ENCODE results near the gene MARK1. TPM values are rescaled to one million over a fixed set of nuclear protein-coding genes. Genes with fewer than 3 reads are reported as not detected.

MARK1 gene
- total and polyA plus RNA-seq, 10 of the 15 experiments (the other 5 are each of a cell fraction or from before 2014, with no cell fraction given) = 0.02 to 0.67 (median 0.12) TPM; not detected in 6

GRCh38 chr1:220642285-220642684 lies 114.3 kb downstream of the MARK1 start (continued):
- no peak for TF ChIP-seq NR2C1 (IDR thresholded peaks at IDR 0.05)
- TF ChIP-seq NFYB (IDR thresholded peaks at IDR 0.05; ENCODE audit: insufficient read depth, low read depth, low read length) = no peak
- TF ChIP-seq SUZ12 (IDR thresholded peaks at IDR 0.05; ENCODE audit: unreplicated experiment) = no peak
- TF ChIP-seq MEF2A (IDR thresholded peaks at IDR 0.05; ENCODE audit: insufficient read depth, low read depth, low read length) = no peak
- no peak for TF ChIP-seq BRCA1 (IDR thresholded peaks at IDR 0.05; ENCODE audit: low read depth, low read length)
- no peak for TF ChIP-seq RCOR1 (conservative IDR thresholded peaks at IDR 0.05; ENCODE audit: low read depth, low read length)
- TF ChIP-seq ZBTB40 (IDR thresholded peaks at IDR 0.05; ENCODE audit: borderline replicate concordance) = no peak

GRCh38 chr1:220652995-220653394 lies 125.1 kb downstream of the MARK1 start:
- Histone ChIP-seq H3K4me3 (no peak overlapping the region), H3K79me2 (ENCODE audit: control insufficient read depth, insufficient read depth, low read length) (no peaks in the 10 kb centered on the region), H3K4me2 (ENCODE audit: control insufficient read depth, insufficient read depth) (no peak overlapping the region), H4K20me1 (ENCODE audit: control insufficient read depth, insufficient read depth) (no peaks in the 10 kb centered on the region), H3K36me3 (ENCODE audit: control insufficient read depth in 2 of 2, insufficient read depth in 2 of 2, low read length in 1 of 2) (no peaks in the 10 kb centered on the region), H3K9me3 (replicated peaks; ENCODE audit: control insufficient read depth, insufficient read depth, low read length) (no peaks in the 10 kb centered on the region), H3K4me1 (ENCODE audit: control insufficient read depth, insufficient read depth, low read length) (peaks cover 11% of the 10 kb centered on the region), H2AFZ (ENCODE audit: control insufficient read depth, low read depth, low read length) (no peak overlapping the region), H3K27me3 (replicated peaks in 1 of 2; ENCODE audit: control insufficient read depth in 2 of 2, insufficient read depth in 2 of 2, low read length in 1 of 2) (no peaks in the 10 kb centered on the region), H3K9ac (ENCODE audit: control insufficient read depth, insufficient read depth, low read length) (no peak overlapping the region), H3K27ac (ENCODE audit: control insufficient read depth, insufficient read depth) (no peak overlapping the region)
- ATAC-seq = no peak
- POLR2A ChIA-PET = no interaction called here
- BruUV-seq (replicated peaks) = no TSS peak
- RAD21 ChIA-PET (ENCODE audit: unreplicated experiment) = no interaction called here
- in situ Hi-C loops (cut with MboI) (no loop called here), intact Hi-C loops (cut with micrococcal nuclease; ENCODE audit: unreplicated experiment) (no loop called here)
- SMC1A ChIA-PET (ENCODE audit: uncharacterized antibody, unreplicated experiment) = interaction anchor here (0.5 kb wide), 1 partner anchor 347 kb away, joined by 3 read pairs; no protein-coding TSS in a partner anchor
- WGBS (ENCODE audit: insufficient coverage, insufficient replicate concordance, low lambda C conversion rate, missing lambda C conversion rate) = 87% methylated on average over 13 of the region's 13 CpGs
- CTCF ChIA-PET = no interaction called here
- TF ChIP-seq RUNX3 (IDR thresholded peaks at IDR 0.05; ENCODE audit: low read length) = no peak
- TF ChIP-seq MXI1 (IDR thresholded peaks at IDR 0.05; ENCODE audit: low read depth, low read length) = no peak
- no peak for TF ChIP-seq TAF1 (IDR thresholded peaks at IDR 0.05; ENCODE audit: borderline replicate concordance, low read depth, low read length)
- TF ChIP-seq SREBF1 (IDR thresholded peaks at IDR 0.05; ENCODE audit: low read length) = no peak
- TF ChIP-seq MYB (IDR thresholded peaks at IDR 0.05; ENCODE audit: borderline replicate concordance, low read depth, low read length) = no peak
- TF ChIP-seq, protein P1, sequence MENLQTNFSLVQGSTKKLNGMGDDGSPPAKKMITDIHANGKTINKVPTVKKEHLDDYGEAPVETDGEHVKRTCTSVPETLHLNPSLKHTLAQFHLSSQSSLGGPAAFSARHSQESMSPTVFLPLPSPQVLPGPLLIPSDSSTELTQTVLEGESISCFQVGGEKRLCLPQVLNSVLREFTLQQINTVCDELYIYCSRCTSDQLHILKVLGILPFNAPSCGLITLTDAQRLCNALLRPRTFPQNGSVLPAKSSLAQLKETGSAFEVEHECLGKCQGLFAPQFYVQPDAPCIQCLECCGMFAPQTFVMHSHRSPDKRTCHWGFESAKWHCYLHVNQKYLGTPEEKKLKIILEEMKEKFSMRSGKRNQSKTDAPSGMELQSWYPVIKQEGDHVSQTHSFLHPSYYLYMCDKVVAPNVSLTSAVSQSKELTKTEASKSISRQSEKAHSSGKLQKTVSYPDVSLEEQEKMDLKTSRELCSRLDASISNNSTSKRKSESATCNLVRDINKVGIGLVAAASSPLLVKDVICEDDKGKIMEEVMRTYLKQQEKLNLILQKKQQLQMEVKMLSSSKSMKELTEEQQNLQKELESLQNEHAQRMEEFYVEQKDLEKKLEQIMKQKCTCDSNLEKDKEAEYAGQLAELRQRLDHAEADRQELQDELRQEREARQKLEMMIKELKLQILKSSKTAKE (IDR thresholded peaks at IDR 0.05; ENCODE audit: low read depth, poor library complexity, severe bottlenecking) = no peak
- no peak for TF ChIP-seq ETV6 (conservative IDR thresholded peaks at IDR 0.05 in 1 of 2, IDR thresholded peaks at IDR 0.05 in 1 of 2; ENCODE audit: borderline replicate concordance in 1 of 2, low read depth in 1 of 2)
- no peak for FAIRE-seq
- no peak for DNase-seq (ENCODE audit: low read depth, low spot score)

All from GM12878 (cell line).